Astrocyte (in vitro differentiated cells and primary cell): Measurements from ENCODE around the gene LRMDA. TPM values are rescaled to one million over a fixed set of nuclear protein-coding genes. Genes with fewer than 3 reads are reported as not detected.

Experiments used
- DNase-seq: peaks from one replicate; pipeline ENCODE4 v3.0.0-alpha.2; 2010; ENCODE audit warnings: low read depth
- FAIRE-seq: peaks from 2 replicates; lab custom pipeline; 2011; peaks lifted over from hg19 to GRCh38; lab: Jason Lieb, UNC
- H2AFZ ChIP-seq: 2 replicates; pipeline ENCODE4 v1.6.0; 2012; ENCODE audit warnings: low read depth, low read length, inconsistent platforms
- H3K27ac ChIP-seq: 2 replicates; pipeline ENCODE4 v1.5.1; 2011; ENCODE audit warnings: low read depth, low read length, inconsistent platforms
- H3K27me3 ChIP-seq: 2 replicates; pipeline ENCODE4 v1.6.0; 2011; ENCODE audit warnings: low read length, inconsistent platforms; ENCODE audit not compliant: insufficient read depth
- H3K36me3 ChIP-seq: 2 replicates; pipeline ENCODE4 v1.5.1; 2011; ENCODE audit warnings: low read length, inconsistent platforms; ENCODE audit not compliant: insufficient read depth
- H3K4me1 ChIP-seq: 2 replicates; pipeline ENCODE4 v1.5.1; 2011; ENCODE audit warnings: low read length, inconsistent platforms; ENCODE audit not compliant: insufficient read depth
- H3K4me2 ChIP-seq: 2 replicates; pipeline ENCODE4 v1.6.0; 2012; ENCODE audit warnings: low read length, inconsistent platforms
- H3K4me3 ChIP-seq: 2 replicates; pipeline ENCODE4 v1.5.1; 2011; ENCODE audit warnings: low read depth, mild to moderate bottlenecking, low read length, inconsistent platforms; ENCODE audit not compliant: insufficient read depth
- H3K79me2 ChIP-seq: 2 replicates; pipeline ENCODE4 v1.6.0; 2012; ENCODE audit warnings: mild to moderate bottlenecking, low read length, inconsistent platforms; ENCODE audit not compliant: insufficient read depth
- H3K9ac ChIP-seq: 2 replicates; pipeline ENCODE4 v1.6.0; 2012; ENCODE audit warnings: mild to moderate bottlenecking, low read length, inconsistent platforms
- H3K9me3 ChIP-seq: 2 replicates; pipeline ENCODE4 v1.5.1; 2012; ENCODE audit warnings: low read depth, mild to moderate bottlenecking, low read length, inconsistent platforms; ENCODE audit not compliant: insufficient read depth
- H4K20me1 ChIP-seq: 2 replicates; pipeline ENCODE4 v1.6.0; 2012; ENCODE audit warnings: low read length, inconsistent platforms; ENCODE audit not compliant: insufficient read depth
- H3K27ac Mint-ChIP-seq: one replicate; pipeline ENCODE4 v1.8.0; 2021; ENCODE audit warnings: mild to moderate bottlenecking, mixed read lengths; ENCODE audit not compliant: unreplicated experiment
- H3K27me3 Mint-ChIP-seq: one replicate; pipeline ENCODE4 v1.8.0; 2021; ENCODE audit warnings: low read depth, mixed read lengths; ENCODE audit not compliant: unreplicated experiment
- H3K36me3 Mint-ChIP-seq: one replicate; pipeline ENCODE4 v1.8.0; 2021; ENCODE audit warnings: low read depth, mixed read lengths; ENCODE audit not compliant: unreplicated experiment
- H3K4me1 Mint-ChIP-seq: one replicate; pipeline ENCODE4 v1.8.0; 2021; ENCODE audit warnings: low read depth, mixed read lengths; ENCODE audit not compliant: unreplicated experiment
- H3K4me3 Mint-ChIP-seq: one replicate; pipeline ENCODE4 v1.8.0; 2021; ENCODE audit warnings: mild to moderate bottlenecking, moderate library complexity, mixed read lengths; ENCODE audit not compliant: unreplicated experiment
- H3K9me3 Mint-ChIP-seq: one replicate; pipeline ENCODE4 v1.8.0; 2021; ENCODE audit warnings: mild to moderate bottlenecking, mixed read lengths; ENCODE audit not compliant: unreplicated experiment
- EZH2 ChIP-seq: IDR thresholded peaks from 2 replicates; pipeline ENCODE4 v1.6.1; 2012; ENCODE audit warnings: mild to moderate bottlenecking, low read length, inconsistent platforms; ENCODE audit not compliant: insufficient read depth
- total RNA-seq: library from RNA; stranded (reverse); gene quantifications from 2 replicates; pipeline ENCODE4 v1.2.1, GENCODE V29; 2021
- TF ChIP-seq, protein P1 (sequence below): IDR thresholded peaks from 2 replicates; pipeline ENCODE4 v1.5.1; 2011; ENCODE audit warnings: low read depth, mild to moderate bottlenecking, inconsistent platforms, low read length, moderate library complexity; ENCODE audit not compliant: insufficient read depth

The LRMDA gene
- total RNA-seq, 1 donor from 2014 or later = 2.7 TPM

DNA sequence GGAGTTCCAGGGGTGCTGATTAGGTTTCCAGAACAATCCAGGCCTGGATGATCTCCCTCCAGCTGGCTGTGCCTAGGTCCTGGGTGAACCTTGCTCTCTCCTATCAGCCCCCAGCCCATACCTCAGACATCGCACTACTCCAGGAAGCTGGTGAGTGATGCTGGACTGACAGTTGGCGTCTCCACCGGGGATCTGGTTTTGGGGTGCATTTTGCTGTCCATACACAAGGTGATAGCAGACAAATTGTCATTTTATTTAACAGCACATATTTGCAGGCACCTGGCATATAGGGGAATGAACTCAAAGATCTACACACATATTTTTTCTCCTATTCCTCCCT is 601.2 kb downstream of the LRMDA start:
- Mint-ChIP-seq H3K27me3 (peaks cover 9% of the 10 kb centered on the region), H3K27ac (no peak overlapping the region), H3K4me1 (peaks cover 12% of the 10 kb centered on the region), H3K4me3 (no peak overlapping the region), H3K36me3 (no peaks in the 10 kb centered on the region), H3K9me3 (no peaks in the 10 kb centered on the region)
- H3K9ac ChIP-seq = no peak overlapping the region
- H3K79me2 ChIP-seq = no peaks in the 10 kb centered on the region
- H3K27me3 ChIP-seq = no peaks in the 10 kb centered on the region
- no peak for DNase-seq
- H3K9me3 ChIP-seq = no peaks in the 10 kb centered on the region
- H3K4me3 ChIP-seq = no peak overlapping the region
- no peak overlapping the region for H3K27ac ChIP-seq
- TF ChIP-seq, protein P1, sequence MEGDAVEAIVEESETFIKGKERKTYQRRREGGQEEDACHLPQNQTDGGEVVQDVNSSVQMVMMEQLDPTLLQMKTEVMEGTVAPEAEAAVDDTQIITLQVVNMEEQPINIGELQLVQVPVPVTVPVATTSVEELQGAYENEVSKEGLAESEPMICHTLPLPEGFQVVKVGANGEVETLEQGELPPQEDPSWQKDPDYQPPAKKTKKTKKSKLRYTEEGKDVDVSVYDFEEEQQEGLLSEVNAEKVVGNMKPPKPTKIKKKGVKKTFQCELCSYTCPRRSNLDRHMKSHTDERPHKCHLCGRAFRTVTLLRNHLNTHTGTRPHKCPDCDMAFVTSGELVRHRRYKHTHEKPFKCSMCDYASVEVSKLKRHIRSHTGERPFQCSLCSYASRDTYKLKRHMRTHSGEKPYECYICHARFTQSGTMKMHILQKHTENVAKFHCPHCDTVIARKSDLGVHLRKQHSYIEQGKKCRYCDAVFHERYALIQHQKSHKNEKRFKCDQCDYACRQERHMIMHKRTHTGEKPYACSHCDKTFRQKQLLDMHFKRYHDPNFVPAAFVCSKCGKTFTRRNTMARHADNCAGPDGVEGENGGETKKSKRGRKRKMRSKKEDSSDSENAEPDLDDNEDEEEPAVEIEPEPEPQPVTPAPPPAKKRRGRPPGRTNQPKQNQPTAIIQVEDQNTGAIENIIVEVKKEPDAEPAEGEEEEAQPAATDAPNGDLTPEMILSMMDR = no peak
- no peak for TF ChIP-seq EZH2
- H3K36me3 ChIP-seq = no peaks in the 10 kb centered on the region
- H3K4me2 ChIP-seq = no peak overlapping the region
- H4K20me1 ChIP-seq = no peaks in the 10 kb centered on the region
- H3K4me1 ChIP-seq = peaks cover 15% of the 10 kb centered on the region
- no peak overlapping the region for H2AFZ ChIP-seq
- FAIRE-seq = no peak

DNA sequence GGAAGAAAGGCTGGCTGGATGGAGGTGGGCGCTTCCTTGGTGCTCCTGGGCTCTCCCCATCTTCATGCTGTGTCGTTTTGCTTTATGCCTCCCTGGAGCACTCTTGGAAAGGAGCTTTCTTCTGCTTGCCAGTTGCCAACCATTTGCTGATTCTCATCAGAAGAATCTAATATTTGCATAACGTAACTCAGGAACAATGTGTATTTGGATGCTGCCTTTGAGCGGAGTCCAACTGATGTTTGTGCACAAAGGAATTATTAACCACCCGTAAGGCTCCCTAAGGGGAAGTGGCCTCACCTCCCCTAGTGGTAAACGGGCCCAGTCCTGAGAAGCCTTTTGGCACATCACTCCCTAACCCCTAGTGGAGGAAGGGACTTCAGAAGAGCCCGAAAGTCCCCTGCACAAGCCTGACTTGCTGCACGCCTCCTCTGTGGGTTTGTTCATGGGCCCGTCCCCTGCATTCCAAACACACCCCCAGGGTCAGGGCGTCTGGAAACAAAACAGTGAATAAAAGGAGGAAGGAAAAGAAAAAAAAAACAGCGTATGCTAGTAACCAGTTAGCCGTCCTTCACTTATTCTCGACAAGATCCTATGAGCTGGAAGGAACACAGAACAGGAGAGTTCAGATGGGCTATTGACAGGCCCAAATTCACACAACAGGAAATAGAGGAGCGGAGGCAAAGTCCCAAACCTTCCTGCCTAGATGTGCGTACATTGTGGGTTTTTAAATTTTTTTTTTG is 602.2 kb downstream of the LRMDA start:
- H3K27ac ChIP-seq = no peak overlapping the region
- no peaks in the 10 kb centered on the region for H4K20me1 ChIP-seq
- peak; percentile 69 for DNase-seq
- no peaks in the 10 kb centered on the region for H3K27me3 ChIP-seq
- no peak overlapping the region for H3K4me3 ChIP-seq
- peak overlapping the region; percentile 24 for H2AFZ ChIP-seq
- no peaks in the 10 kb centered on the region for H3K36me3 ChIP-seq
- no peaks in the 10 kb centered on the region for H3K36me3 Mint-ChIP-seq
- H3K27me3 Mint-ChIP-seq = peaks cover 9% of the 10 kb centered on the region
- peaks cover 14% of the 10 kb centered on the region for H3K4me1 Mint-ChIP-seq
- H3K4me1 ChIP-seq = peaks cover 15% of the 10 kb centered on the region
- FAIRE-seq = peak; percentile 47
- H3K79me2 ChIP-seq = no peaks in the 10 kb centered on the region
- no peak overlapping the region for H3K27ac Mint-ChIP-seq
- H3K9me3 Mint-ChIP-seq = peaks cover 3% of the 10 kb centered on the region
- TF ChIP-seq EZH2 = no peak
- TF ChIP-seq, protein P1 = no peak
- H3K4me2 ChIP-seq = peak overlapping the region; percentile 72
- no peaks in the 10 kb centered on the region for H3K9me3 ChIP-seq
- no peak overlapping the region for H3K9ac ChIP-seq
- H3K4me3 Mint-ChIP-seq = no peak overlapping the region
